Ishikawa (cell line): ENCODE results near the gene TRAK1.

Experiments used
- EGR1 ChIP-seq: IDR thresholded peaks from 2 replicates; pipeline ENCODE4 v1.6.1; 2012
- EP300 ChIP-seq: IDR thresholded peaks from 2 replicates; pipeline ENCODE4 v1.6.1; 2012; ENCODE audit warnings: borderline replicate concordance
- NFIC ChIP-seq: IDR thresholded peaks from 2 replicates; pipeline ENCODE4 v1.6.1; 2012
- RAD21 ChIP-seq: IDR thresholded peaks from 2 replicates; pipeline ENCODE4 v1.6.1; 2012; ENCODE audit warnings: low read depth
- YY1 ChIP-seq: IDR thresholded peaks from 2 replicates; pipeline ENCODE4 v1.6.1; 2012; ENCODE audit warnings: low read depth
- TF ChIP-seq, protein P1 (sequence below): IDR thresholded peaks from 2 replicates; pipeline ENCODE4 v1.6.1; 2012; ENCODE audit warnings: low read depth, mild to moderate bottlenecking
- TF ChIP-seq, protein P2 (sequence below): IDR thresholded peaks from 2 replicates; pipeline ENCODE4 v1.6.1; 2012

DNA sequence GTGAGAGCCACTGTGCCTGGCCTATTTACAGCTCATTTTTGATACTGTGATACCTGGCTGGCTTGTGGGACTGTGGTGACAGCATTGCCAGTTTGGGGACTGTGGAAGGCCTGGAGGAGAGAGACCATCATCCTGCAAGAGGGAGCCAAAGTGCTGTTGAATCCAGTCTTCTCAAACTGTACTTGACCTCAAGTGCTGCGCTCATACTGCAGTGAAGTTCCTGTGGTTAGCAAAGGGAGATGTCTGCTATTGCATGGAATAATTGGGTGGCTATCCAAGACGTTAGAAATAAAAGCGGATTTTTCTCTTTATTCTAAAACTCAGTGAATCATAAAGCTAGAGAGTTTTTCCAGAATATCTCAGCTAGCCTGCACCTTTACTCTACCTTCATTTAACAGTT is 91.4 kb downstream of the TRAK1 start:
- TF ChIP-seq, protein P1, sequence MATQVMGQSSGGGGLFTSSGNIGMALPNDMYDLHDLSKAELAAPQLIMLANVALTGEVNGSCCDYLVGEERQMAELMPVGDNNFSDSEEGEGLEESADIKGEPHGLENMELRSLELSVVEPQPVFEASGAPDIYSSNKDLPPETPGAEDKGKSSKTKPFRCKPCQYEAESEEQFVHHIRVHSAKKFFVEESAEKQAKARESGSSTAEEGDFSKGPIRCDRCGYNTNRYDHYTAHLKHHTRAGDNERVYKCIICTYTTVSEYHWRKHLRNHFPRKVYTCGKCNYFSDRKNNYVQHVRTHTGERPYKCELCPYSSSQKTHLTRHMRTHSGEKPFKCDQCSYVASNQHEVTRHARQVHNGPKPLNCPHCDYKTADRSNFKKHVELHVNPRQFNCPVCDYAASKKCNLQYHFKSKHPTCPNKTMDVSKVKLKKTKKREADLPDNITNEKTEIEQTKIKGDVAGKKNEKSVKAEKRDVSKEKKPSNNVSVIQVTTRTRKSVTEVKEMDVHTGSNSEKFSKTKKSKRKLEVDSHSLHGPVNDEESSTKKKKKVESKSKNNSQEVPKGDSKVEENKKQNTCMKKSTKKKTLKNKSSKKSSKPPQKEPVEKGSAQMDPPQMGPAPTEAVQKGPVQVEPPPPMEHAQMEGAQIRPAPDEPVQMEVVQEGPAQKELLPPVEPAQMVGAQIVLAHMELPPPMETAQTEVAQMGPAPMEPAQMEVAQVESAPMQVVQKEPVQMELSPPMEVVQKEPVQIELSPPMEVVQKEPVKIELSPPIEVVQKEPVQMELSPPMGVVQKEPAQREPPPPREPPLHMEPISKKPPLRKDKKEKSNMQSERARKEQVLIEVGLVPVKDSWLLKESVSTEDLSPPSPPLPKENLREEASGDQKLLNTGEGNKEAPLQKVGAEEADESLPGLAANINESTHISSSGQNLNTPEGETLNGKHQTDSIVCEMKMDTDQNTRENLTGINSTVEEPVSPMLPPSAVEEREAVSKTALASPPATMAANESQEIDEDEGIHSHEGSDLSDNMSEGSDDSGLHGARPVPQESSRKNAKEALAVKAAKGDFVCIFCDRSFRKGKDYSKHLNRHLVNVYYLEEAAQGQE = no peak
- TF ChIP-seq NFIC = no peak
- TF ChIP-seq, protein P2, sequence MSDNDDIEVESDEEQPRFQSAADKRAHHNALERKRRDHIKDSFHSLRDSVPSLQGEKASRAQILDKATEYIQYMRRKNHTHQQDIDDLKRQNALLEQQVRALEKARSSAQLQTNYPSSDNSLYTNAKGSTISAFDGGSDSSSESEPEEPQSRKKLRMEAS = no peak
- TF ChIP-seq YY1 = no peak
- TF ChIP-seq EGR1 = no peak
- TF ChIP-seq EP300 = no peak
- no peak for TF ChIP-seq RAD21
